ENCODE data around the gene PDGFB.

PDGFB gene

GRCh38 chr22:39234867-39235687, 9.7 kb downstream of the PDGFB start:
- Histone ChIP-seq H3K27me3 (ENCODE audit: low read depth, low read length) (peaks cover 35% of the 10 kb centered on the region), H3K4me1 (ENCODE audit: low read length) (no peaks in the 10 kb centered on the region), H3K36me3 (replicated peaks; ENCODE audit: low read depth, low read length) (no peaks in the 10 kb centered on the region), H3K79me2 (ENCODE audit: low read length) (no peaks in the 10 kb centered on the region), H4K20me1 (ENCODE audit: insufficient read depth, low read length) (no peaks in the 10 kb centered on the region), H3K9ac (ENCODE audit: low read length) (no peak overlapping the region), H3K27ac (ENCODE audit: low read length) (no peak overlapping the region), H3K4me2 (ENCODE audit: low read length) (no peak overlapping the region), H3K9me3 (ENCODE audit: insufficient read depth, low read length) (no peaks in the 10 kb centered on the region), H2AFZ (ENCODE audit: low read depth, low read length) (no peak overlapping the region), H3K4me3 (ENCODE audit: low read length) (no peak overlapping the region)
- TF ChIP-seq EZH2phosphoT487 (IDR thresholded peaks at IDR 0.05; ENCODE audit: low read depth): no peak
- TF ChIP-seq, protein P1, sequence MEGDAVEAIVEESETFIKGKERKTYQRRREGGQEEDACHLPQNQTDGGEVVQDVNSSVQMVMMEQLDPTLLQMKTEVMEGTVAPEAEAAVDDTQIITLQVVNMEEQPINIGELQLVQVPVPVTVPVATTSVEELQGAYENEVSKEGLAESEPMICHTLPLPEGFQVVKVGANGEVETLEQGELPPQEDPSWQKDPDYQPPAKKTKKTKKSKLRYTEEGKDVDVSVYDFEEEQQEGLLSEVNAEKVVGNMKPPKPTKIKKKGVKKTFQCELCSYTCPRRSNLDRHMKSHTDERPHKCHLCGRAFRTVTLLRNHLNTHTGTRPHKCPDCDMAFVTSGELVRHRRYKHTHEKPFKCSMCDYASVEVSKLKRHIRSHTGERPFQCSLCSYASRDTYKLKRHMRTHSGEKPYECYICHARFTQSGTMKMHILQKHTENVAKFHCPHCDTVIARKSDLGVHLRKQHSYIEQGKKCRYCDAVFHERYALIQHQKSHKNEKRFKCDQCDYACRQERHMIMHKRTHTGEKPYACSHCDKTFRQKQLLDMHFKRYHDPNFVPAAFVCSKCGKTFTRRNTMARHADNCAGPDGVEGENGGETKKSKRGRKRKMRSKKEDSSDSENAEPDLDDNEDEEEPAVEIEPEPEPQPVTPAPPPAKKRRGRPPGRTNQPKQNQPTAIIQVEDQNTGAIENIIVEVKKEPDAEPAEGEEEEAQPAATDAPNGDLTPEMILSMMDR (IDR thresholded peaks at IDR 0.05; ENCODE audit: low read depth, low read length): no peak

- Histone ChIP-seq H2AFZ (ENCODE audit: low read depth, low read length) (no peak overlapping the region), H3K4me1 (ENCODE audit: low read length) (no peaks in the 10 kb centered on the region), H3K27me3 (ENCODE audit: low read depth, low read length) (peaks cover 35% of the 10 kb centered on the region), H3K9ac (ENCODE audit: low read length) (no peak overlapping the region), H3K36me3 (replicated peaks; ENCODE audit: low read depth, low read length) (no peaks in the 10 kb centered on the region), H3K9me3 (ENCODE audit: insufficient read depth, low read length) (no peaks in the 10 kb centered on the region), H3K4me3 (ENCODE audit: low read length) (no peak overlapping the region), H4K20me1 (ENCODE audit: insufficient read depth, low read length) (no peaks in the 10 kb centered on the region), H3K27ac (ENCODE audit: low read length) (no peak overlapping the region), H3K4me2 (ENCODE audit: low read length) (no peak overlapping the region), H3K79me2 (ENCODE audit: low read length) (no peaks in the 10 kb centered on the region)
- no peak for TF ChIP-seq EZH2phosphoT487 (IDR thresholded peaks at IDR 0.05; ENCODE audit: low read depth)
- TF ChIP-seq, protein P1 (IDR thresholded peaks at IDR 0.05; ENCODE audit: low read depth, low read length): no peak
Observed at GRCh38 chr22:39234472-39234787, 10.4 kb downstream of the PDGFB start.

DNA sequence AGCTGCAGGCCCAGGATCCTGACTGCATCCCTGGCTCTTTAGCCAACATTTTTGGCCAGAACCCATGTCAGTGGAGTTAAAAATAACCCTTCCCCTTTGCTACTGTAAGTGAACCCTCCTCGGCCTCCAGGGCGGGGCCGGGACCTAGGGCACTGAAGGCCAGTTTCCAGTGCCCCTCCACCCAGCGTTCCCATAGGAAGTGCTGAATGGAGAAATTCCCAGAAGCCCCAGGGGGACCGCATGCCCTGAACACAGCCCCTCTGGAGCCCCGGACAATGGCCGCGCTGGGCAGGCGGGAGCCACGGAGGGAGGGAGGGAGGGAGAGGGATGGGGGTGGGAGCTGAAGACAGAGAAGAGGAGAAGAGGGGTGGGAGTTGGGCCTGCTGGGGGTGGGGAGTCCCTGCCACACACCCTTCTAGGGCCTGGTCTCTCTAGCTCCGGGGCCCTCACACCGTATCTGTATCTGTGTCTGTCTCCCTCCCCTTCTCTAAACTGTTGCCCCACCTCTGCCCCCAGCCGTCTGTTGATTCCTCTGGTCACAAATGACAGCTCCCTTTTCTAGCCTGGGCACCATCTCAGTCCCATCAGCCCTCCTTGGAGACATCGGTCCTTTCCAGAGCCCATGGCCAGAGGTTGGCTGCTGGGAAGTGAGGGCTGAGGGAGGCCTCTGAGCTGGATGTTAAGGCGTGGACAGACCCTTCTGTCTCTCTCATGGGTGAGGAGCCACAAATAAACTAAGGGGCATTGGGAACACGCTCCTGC, 10.9 kb downstream of the PDGFB start:
- Histone ChIP-seq H3K4me3 (ENCODE audit: low read length) (no peak overlapping the region), H3K4me1 (ENCODE audit: low read length) (no peaks in the 10 kb centered on the region), H3K9me3 (ENCODE audit: insufficient read depth, low read length) (no peaks in the 10 kb centered on the region), H3K27me3 (ENCODE audit: low read depth, low read length) (peaks cover 35% of the 10 kb centered on the region), H4K20me1 (ENCODE audit: insufficient read depth, low read length) (no peaks in the 10 kb centered on the region), H3K9ac (ENCODE audit: low read length) (no peak overlapping the region), H3K4me2 (ENCODE audit: low read length) (no peak overlapping the region), H3K27ac (ENCODE audit: low read length) (no peak overlapping the region), H2AFZ (ENCODE audit: low read depth, low read length) (no peak overlapping the region), H3K36me3 (replicated peaks; ENCODE audit: low read depth, low read length) (no peaks in the 10 kb centered on the region), H3K79me2 (ENCODE audit: low read length) (no peaks in the 10 kb centered on the region)
- TF ChIP-seq EZH2phosphoT487 (IDR thresholded peaks at IDR 0.05; ENCODE audit: low read depth): no peak
- TF ChIP-seq, protein P1 (IDR thresholded peaks at IDR 0.05; ENCODE audit: low read depth, low read length): no peak
